ENCODE data around the gene PIK3R5.
A peak's percentile ranks its signal among the peaks of the same experiment; 100 is the strongest.

Gene PIK3R5

GRCh38 chr17:8898636-8899035 lies 66.9 kb downstream of the PIK3R5 start:
- DNase-seq (ENCODE audit: low read depth in 1 of 2, low spot score in 1 of 2), result no peak

- DNase-seq (ENCODE audit: low read depth in 1 of 2, low spot score in 1 of 2), result no peak
These were observed 67.4 kb downstream of the PIK3R5 start for GRCh38 chr17:8898126-8898525.

DNA sequence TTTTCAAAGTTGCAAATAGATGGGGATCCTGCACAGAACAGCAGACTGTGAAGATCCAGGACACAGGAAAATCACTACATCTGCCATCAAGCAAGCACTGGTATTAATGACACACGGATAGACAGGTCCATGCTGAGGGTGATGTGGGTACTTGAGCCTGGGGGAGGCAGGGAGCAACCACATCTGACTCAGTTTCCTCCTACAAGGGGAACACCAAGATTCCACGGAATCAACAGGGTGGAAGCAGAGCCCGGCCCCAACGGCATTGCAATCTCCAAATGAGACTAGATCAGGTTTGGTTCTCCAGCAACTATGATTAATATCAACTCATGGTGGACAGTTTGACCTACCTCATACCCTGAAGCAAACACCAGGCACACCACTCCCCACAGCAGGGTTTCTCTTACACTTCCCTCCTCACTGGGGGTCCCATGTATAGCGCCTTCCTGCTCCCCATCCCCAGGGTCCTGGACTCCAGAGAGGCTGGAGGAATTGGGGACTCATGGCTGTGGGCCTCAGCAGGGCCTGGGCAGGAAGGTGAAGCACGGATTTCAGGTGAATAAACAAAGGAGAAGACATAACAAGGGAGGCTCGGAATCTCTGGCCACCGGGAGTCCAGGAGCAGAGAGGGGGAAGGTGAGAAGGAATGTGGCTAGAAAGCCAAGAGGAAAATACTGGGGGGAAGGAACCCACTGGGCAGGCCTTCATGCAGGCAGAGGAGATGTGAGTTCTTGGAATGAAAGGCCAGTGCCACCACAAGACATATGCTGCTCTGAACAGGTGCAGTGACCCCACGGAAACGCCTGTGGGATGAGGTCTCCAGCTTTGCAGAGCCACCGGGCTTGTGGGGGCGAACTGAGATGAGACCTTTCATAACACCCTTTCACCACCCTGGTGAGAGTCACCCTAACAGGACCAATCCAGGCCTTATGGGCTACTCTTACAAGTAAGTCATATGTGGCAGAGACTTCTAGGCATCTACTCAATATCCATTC lies 68.6 kb downstream of the PIK3R5 start:
- no peak for DNase-seq (ENCODE audit: low read depth in 1 of 2, low spot score in 1 of 2)

GRCh38 chr17:8896087-8896486 lies 69.4 kb downstream of the PIK3R5 start:
- no peak for DNase-seq (ENCODE audit: low read depth in 1 of 2, low spot score in 1 of 2)

GRCh38 chr17:8894673-8895578 lies 70.6 kb downstream of the PIK3R5 start:
- no peak for DNase-seq (ENCODE audit: low read depth in 1 of 2, low spot score in 1 of 2)

- DNase-seq (ENCODE audit: low read depth in 1 of 2, low spot score in 1 of 2), result no peak
These were observed 71.3 kb downstream of the PIK3R5 start for GRCh38 chr17:8894202-8894671.

DNA sequence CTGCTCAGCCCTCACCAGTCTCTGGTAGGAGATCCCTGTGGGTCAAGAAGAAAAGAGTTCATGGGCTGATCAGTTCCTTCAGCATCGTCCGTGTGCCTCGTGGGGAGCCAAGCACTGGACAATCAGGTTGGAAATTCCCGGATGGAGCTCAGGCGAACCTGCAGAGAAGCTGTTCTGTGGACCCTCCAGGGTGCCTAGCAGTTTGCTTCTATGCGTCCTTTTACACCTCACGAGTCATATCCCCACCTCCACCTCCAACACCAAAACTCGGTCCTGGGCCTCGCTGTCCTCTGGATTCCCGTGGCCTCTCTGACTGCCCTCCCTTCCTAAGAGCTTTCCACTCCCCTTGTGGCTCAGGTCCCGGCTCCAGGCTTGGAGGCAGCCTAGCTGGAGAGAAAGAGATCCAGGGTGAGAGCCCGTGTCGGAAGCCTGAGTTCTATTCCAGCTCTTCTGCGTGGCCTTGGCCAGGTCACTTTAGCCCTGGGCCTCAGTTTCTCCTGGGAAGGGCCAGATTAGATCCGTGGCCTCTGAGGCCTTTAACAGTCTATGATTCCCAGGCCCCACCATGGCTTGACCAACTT lies 71.8 kb downstream of the PIK3R5 start:
- DNase-seq (ENCODE audit: low read depth in 1 of 2, low spot score in 1 of 2), result no peak

GRCh38 chr17:8893059-8893458 lies 72.4 kb downstream of the PIK3R5 start:
- no peak for DNase-seq (ENCODE audit: low read depth in 1 of 2, low spot score in 1 of 2)

DNA sequence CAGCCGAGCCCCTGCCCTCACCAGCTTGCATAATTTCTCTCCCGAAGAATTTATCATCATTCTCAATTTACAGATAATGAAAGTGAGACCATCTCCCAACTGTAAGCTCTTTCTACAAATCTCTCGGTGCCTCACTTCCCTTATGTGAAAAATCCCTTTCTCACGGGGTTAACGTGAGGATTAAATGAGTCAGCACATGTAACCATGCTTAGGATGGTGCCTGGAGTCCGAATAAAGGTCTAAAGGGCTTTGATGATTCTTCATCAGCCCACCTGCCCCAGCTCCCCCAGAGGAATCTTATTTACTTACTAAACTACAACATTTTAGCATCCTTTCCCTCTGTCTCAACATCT lies 73.2 kb downstream of the PIK3R5 start:
- DNase-seq (ENCODE audit: low read depth in 1 of 2, low spot score in 1 of 2), result no peak

DNA sequence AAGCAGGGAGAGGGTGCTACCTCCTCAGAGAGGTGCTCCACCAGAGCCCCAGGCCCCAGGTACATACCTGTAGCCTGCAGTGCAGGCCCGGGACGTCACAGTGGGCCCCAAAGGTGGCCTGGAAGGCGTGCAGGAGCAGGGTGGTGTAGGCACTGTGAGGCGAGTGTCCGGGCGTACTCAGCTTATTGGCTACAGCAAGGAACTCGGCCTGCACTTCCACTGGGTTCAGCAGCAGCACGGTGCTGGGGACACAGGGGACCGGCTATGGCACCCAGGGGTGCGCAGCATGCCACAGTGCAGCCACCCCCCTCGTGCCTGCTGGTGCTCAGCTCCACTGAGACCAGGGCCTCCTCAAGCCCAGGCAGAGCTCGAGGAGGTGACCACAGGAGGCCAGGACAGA lies 74.8 kb downstream of the PIK3R5 start:
- DNase-seq (ENCODE audit: low read depth in 1 of 2, low spot score in 1 of 2), result no peak

DNA sequence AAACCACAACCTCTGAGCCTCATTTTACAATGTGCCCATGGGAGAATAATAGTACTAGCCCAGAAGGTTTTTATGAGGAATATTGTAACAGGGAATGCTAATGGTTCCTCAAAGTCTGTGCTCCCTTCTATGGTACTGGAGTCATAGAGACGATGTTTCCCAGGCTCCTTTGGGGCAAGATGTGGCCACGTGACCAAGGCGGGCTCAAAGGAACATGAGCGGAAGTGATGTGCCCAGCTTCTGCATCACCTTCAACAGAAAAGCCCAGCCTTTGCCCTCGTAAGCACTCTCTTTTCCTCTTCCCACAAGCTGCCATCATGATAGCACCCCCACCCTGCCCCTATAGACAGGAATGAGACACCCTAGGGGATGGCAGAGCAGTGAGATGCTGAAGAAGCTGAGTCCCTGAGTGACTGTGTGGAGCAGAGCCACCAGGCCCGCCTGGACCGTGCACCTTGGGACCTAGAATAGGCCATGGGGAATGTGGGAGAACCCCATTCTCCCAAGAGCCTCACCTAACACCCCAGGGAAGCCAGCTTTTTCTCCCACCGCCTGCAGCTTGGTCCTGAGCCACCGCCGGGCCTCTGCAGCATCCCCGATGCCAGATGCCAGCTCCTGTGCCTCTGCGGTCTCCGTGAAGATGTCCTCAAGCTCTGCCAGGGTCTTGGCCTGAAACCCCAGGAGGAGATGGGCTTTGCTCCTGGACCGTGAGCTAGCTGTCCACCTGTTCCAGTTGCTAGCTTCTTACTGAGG lies 75.9 kb downstream of the PIK3R5 start:
- DNase-seq (ENCODE audit: low read depth in 1 of 2, low spot score in 1 of 2), result no peak

DNA sequence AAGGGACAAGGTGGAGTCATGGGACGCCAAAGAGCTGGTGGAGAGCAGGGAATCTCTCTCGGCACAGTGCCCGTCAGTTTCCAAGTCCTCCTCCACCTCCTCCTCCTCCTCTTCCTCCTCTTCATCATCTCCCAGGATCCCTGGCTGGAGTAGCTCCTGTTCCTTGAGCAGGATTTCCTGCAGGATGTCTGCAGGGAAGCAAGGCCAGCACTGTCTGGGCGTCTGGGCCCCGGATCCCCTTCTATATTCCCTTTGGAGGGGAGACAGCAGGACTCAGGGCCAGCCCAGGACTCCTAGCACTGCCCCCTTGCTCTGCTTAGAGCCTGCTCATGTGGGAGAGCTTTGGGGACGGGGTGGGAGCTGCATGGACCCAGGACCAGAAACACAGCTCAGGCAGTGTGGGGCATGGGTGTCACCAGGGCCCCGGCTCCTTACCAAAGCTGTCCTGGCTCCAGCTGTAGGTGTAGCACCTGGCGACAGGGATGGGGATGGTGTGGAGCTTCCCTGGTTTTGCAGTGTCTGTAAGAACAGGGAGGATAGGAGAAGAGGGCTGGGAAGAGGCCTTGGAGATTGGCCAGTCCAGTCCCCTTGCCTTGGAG lies 76.7 kb downstream of the PIK3R5 start:
- DNase-seq (ENCODE audit: low read depth in 1 of 2, low spot score in 1 of 2), result no peak

DNA sequence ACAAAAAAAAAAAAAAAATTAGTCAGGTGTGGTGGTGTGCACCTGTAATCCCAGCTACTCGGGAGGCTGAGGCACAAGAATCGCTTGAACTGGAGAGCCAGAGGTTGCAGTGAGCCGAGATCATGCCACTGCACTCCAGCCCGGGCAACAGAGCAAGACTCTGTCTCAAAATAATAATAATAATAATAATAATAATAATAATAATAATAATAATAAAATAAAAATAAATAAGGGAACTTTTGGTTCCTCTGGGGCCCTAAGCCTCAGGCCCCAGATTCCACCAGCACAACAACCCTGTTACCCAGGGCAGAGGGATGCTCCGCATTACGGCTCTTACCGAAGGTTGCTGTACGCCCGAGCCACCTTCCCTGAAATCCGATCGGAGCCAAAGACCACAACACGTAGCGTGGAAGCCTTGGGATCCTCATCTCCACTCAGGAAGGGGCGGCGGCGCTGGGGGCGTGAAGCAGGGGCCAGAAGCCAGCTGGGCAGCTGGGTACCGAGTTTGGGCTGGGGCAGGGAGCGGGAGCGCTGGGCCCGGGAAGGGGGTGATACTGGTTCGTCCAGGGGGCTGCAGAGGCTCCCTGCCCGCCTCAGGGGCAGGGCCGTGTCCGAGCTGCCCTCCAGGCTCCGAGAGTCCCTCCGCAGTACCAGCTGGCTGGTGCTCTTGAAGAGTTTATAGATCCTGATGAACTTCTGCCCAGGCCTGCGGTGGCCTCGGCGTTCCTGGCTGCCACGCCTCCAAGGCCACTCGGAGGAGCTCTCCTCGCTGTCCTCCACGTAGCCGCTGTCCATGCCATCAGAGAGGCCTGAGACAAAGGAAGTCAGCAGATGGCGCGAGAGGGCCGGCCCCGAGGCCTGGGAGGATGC lies 77.4 kb downstream of the PIK3R5 start:
- DNase-seq (ENCODE audit: low read depth in 1 of 2, low spot score in 1 of 2), result no peak

- no peak for DNase-seq (ENCODE audit: low read depth in 1 of 2, low spot score in 1 of 2)
These were observed 78.2 kb downstream of the PIK3R5 start for GRCh38 chr17:8887301-8887700.

- no peak for DNase-seq (ENCODE audit: low read depth in 1 of 2, low spot score in 1 of 2)
These were observed 79.4 kb downstream of the PIK3R5 start for GRCh38 chr17:8885967-8886684.

- peak; percentile 25 to 42 for DNase-seq (ENCODE audit: low read depth in 1 of 2, low spot score in 1 of 2)
These were observed 80.1 kb downstream of the PIK3R5 start for GRCh38 chr17:8885163-8885966.

DNA sequence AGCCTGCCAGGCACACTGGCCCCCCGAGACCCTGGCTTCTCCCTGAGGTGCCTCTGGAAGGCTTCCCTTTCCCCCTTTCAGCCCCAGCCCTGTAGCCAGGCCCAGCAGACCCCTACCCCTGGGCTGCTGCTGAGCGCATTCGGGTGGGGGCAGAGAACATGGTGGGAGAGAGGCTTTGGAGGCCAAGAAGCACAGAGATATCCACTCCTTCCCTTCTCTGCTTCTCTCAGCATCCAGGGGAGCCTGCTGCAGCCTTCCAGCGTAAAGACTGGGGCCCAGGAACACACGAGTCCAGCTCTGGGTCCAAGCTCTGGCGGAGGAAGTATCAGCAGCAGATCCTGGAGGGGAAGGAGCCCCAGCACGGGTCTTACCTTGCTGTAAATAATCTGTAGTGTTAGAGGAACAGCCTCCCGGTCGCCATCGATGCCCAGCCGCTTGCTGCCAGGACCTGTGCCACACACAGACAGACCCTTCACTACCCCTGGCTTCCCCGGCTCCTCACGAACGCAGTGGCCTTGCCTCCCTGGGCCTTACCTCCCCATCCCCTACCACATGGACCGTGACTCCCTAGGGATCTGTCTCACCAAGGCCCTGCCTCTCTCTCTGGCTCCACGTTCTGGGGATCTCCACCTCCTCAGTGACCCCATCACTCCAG lies 81.0 kb downstream of the PIK3R5 start:
- no peak for DNase-seq (ENCODE audit: low read depth in 1 of 2, low spot score in 1 of 2)
